HepG2 (cell line): ENCODE data around the gene CACNA1H. TPM values are rescaled to one million over a fixed set of nuclear protein-coding genes. Genes with fewer than 3 reads are reported as not detected.

Experiments used
- ATAC-seq: fragments of 200-7000 bp; cut with Tn5 transposase; 3 replicates; pipeline ENCODE4 v1.9.1; 2020; ENCODE audit warnings: mild to moderate bottlenecking, moderate library complexity
- BruUV-seq: library from RNA; stranded (reverse); fragments of 400-500 nt; replicated peaks from 2 replicates; lab custom pipeline; 2021; lab: Mats Ljungman, UMichigan
- CTCF ChIA-PET: fragments of 300-600 bp; formaldehyde crosslinking; extraction: SDS; loops from one replicate; lab custom pipeline; 2021; ENCODE audit warnings: low total read pairs, inconsistent platforms, low intra/inter-chr PET ratio; lab: Yijun Ruan, JAX
- POLR2A ChIA-PET: fragments of 350-600 bp; sonication (Branson Sonifier 250); formaldehyde crosslinking; loops from one replicate; lab custom pipeline; 2020; ENCODE audit warnings: antibody characterized with exemption, inconsistent platforms; lab: Yijun Ruan, JAX
- DNase-seq: peaks from one replicate; pipeline ENCODE4 v3.0.0-alpha.2; 2015; ENCODE audit warnings: low spot score
- FAIRE-seq: peaks from 3 replicates; lab custom pipeline; 2011; peaks lifted over from hg19 to GRCh38; lab: Jason Lieb, UNC
- H2AFZ ChIP-seq: one replicate; pipeline ENCODE4 v1.6.1; 2011; ENCODE audit warnings: low read length, inconsistent platforms
- H3K27ac ChIP-seq: fragments of 300-600 bp; 3 replicates; pipeline ENCODE4 v1.8.0; 2011; ENCODE audit warnings: mixed run types, mild to moderate bottlenecking, mixed read lengths, low read length, inconsistent platforms; ENCODE audit not compliant: insufficient read depth; ENCODE audit errors: extremely low read length
- H3K27me3 ChIP-seq, 2 experiments: fragments of 200-600 bp in 1 of 2; 2 replicates in 1 of 2; 3 replicates in 1 of 2; pipeline versions ENCODE4 v1.6.0 to v1.8.0; 2011; ENCODE audit warnings: low read length in 2 of 2, mild to moderate bottlenecking in 2 of 2, moderate library complexity in 2 of 2, inconsistent platforms in 1 of 2; ENCODE audit not compliant: insufficient read depth in 2 of 2, control insufficient read depth in 1 of 2
- H3K36me3 ChIP-seq, 2 experiments: fragments of 200-600 bp in 1 of 2; replicated peaks in 1 of 2; 2 replicates in 1 of 2; 3 replicates in 1 of 2; pipeline versions ENCODE4 v1.5.1 to v1.8.0; 2011; ENCODE audit warnings: low read length in 2 of 2, inconsistent platforms in 1 of 2; ENCODE audit not compliant: insufficient read depth in 2 of 2, control insufficient read depth in 1 of 2
- H3K4me1 ChIP-seq: 2 replicates; pipeline ENCODE4 v1.5.1; 2012; ENCODE audit warnings: low read length, inconsistent platforms; ENCODE audit not compliant: insufficient read depth
- H3K4me2 ChIP-seq: 2 replicates; pipeline ENCODE4 v1.6.0; 2011; ENCODE audit warnings: low read depth, low read length, inconsistent platforms
- H3K4me3 ChIP-seq, 3 experiments: fragments of 200-600 bp in 1 of 3; sonication (generic), shearing (Covaris generic) in 1 of 3; replicated peaks in 1 of 3; 2 replicates each; pipeline ENCODE4 v1.5.1; 2011 to 2016; ENCODE audit warnings: low read length in 3 of 3, inconsistent platforms in 2 of 3, low read depth in 2 of 3, mild to moderate bottlenecking in 2 of 3, control low read depth in 1 of 3, mixed read lengths in 1 of 3; ENCODE audit not compliant: insufficient read depth in 1 of 3
- H3K79me2 ChIP-seq: one replicate; pipeline ENCODE4 v1.6.1; 2011; ENCODE audit warnings: low read length, inconsistent platforms; ENCODE audit not compliant: insufficient read depth
- H3K9ac ChIP-seq: 2 replicates; pipeline ENCODE4 v1.6.0; 2011; ENCODE audit warnings: mild to moderate bottlenecking, low read depth, low read length, inconsistent platforms; ENCODE audit not compliant: insufficient read depth
- H3K9me3 ChIP-seq: 2 replicates; pipeline ENCODE4 v1.5.1; 2012; ENCODE audit warnings: mild to moderate bottlenecking, low read length
- H4K20me1 ChIP-seq: 2 replicates; pipeline ENCODE4 v1.6.0; 2011; ENCODE audit warnings: inconsistent platforms, mild to moderate bottlenecking, low read length, moderate library complexity; ENCODE audit not compliant: insufficient read depth
- HDAC1 ChIP-seq: sonication (generic); formaldehyde crosslinking; IDR thresholded peaks from 2 replicates; pipeline ENCODE4 v1.5.1; 2020; ENCODE audit warnings: mild to moderate bottlenecking, missing genetic modification reagents
- HINFP ChIP-seq: sonication (generic); formaldehyde crosslinking; IDR thresholded peaks from 2 replicates; pipeline ENCODE4 v1.4.0; 2020; ENCODE audit warnings: low read depth, mild to moderate bottlenecking, missing genetic modification reagents
- RNF2 ChIP-seq: fragments of 450-650 bp; conservative IDR thresholded peaks from 2 replicates; pipeline ENCODE4 v1.6.1; 2016; ENCODE audit warnings: low read depth
- TEAD2 ChIP-seq: sonication (generic); formaldehyde crosslinking; IDR thresholded peaks from 2 replicates; pipeline ENCODE4 v1.9.0; 2021; ENCODE audit warnings: missing genetic modification reagents
- TP53 ChIP-seq: sonication (generic); formaldehyde crosslinking; conservative IDR thresholded peaks from 2 replicates; pipeline ENCODE4 v1.4.0; 2020; ENCODE audit warnings: missing genetic modification reagents
- TRIM22 ChIP-seq: fragments of 450-650 bp; IDR thresholded peaks from 2 replicates; pipeline ENCODE4 v1.6.1; 2017
- ZBTB14 ChIP-seq: sonication (generic); formaldehyde crosslinking; IDR thresholded peaks from 2 replicates; pipeline ENCODE4 v1.4.0; 2020; ENCODE audit warnings: missing genetic modification reagents
- ZEB1 ChIP-seq: IDR thresholded peaks from 2 replicates; pipeline ENCODE4 v1.6.1; 2012; ENCODE audit warnings: mild to moderate bottlenecking, low read depth, inconsistent platforms; ENCODE audit not compliant: insufficient replicate concordance
- ZFP36L1 ChIP-seq: sonication (generic); formaldehyde crosslinking; IDR thresholded peaks from 2 replicates; pipeline ENCODE4 v1.8.0; 2022; ENCODE audit warnings: mild to moderate bottlenecking, missing genetic modification reagents, moderate library complexity
- ZFP90 ChIP-seq: sonication (generic); formaldehyde crosslinking; IDR thresholded peaks from 2 replicates; pipeline ENCODE4 v1.8.0; 2022; ENCODE audit warnings: missing genetic modification reagents, mild to moderate bottlenecking, inconsistent platforms, borderline replicate concordance
- ZNF414 ChIP-seq: sonication (generic); formaldehyde crosslinking; IDR thresholded peaks from 2 replicates; pipeline ENCODE4 v1.5.0; 2020; ENCODE audit warnings: missing genetic modification reagents
- ZNF432 ChIP-seq: sonication (generic); formaldehyde crosslinking; IDR thresholded peaks from 2 replicates; pipeline ENCODE4 v1.5.0; 2020; ENCODE audit warnings: missing genetic modification reagents, mild to moderate bottlenecking, borderline replicate concordance
- ZNF468 ChIP-seq: sonication (generic); formaldehyde crosslinking; IDR thresholded peaks from 2 replicates; pipeline ENCODE4 v1.8.0; 2022; ENCODE audit warnings: mild to moderate bottlenecking, moderate library complexity, missing genetic modification reagents
- ZNF530 ChIP-seq: sonication (generic); formaldehyde crosslinking; IDR thresholded peaks from 2 replicates; pipeline ENCODE4 v1.5.0; 2020; ENCODE audit warnings: low read depth, mild to moderate bottlenecking, missing genetic modification reagents
- ZNF7 ChIP-seq: IDR thresholded peaks from 2 replicates; pipeline ENCODE4 v1.6.1; 2016; ENCODE audit warnings: missing biosample characterization, missing genetic modification reagents
- ZNF772 ChIP-seq: sonication (generic); formaldehyde crosslinking; IDR thresholded peaks from 2 replicates; pipeline ENCODE4 v1.5.0; 2020; ENCODE audit warnings: mild to moderate bottlenecking, missing genetic modification reagents
- ZNF841 ChIP-seq: sonication (generic); formaldehyde crosslinking; IDR thresholded peaks from 2 replicates; pipeline ENCODE4 v1.8.1; 2023; ENCODE audit warnings: missing genetic modification reagents, borderline replicate concordance
- ZSCAN25 ChIP-seq: sonication (generic); formaldehyde crosslinking; IDR thresholded peaks from 2 replicates; pipeline ENCODE4 v1.8.0; 2022; ENCODE audit warnings: mild to moderate bottlenecking, missing genetic modification reagents
- ZSCAN9 ChIP-seq: IDR thresholded peaks from 2 replicates; pipeline ENCODE4 v1.6.1; 2016; ENCODE audit warnings: borderline replicate concordance
- WGBS: methylation state at CpG from one replicate; pipeline ENCODE4 v1.1.6; 2017; ENCODE audit warnings: low lambda C conversion rate; 5-methylcytosine and 5-hydroxymethylcytosine counted together
- in situ Hi-C: cut with HindIII; loops from 2 replicates; pipeline ENCODE4 v1.10.0; 2017; ENCODE audit warnings: low pct_unique_long_range_greater_than_20kb; ENCODE audit not compliant: extremely low pct_ligation_motif_present
- intact Hi-C: fragments of 100-400 bp; cut with micrococcal nuclease; formaldehyde crosslinking; loops from one replicate; pipeline ENCODE4 v1.10.0; 2022; ENCODE audit not compliant: unreplicated experiment
- polyA plus RNA-seq, 8 experiments: library from polyadenylated mRNA; depleted of rRNA in 3 of 8; stranded (reverse) in 7 of 8; unstranded in 1 of 8; fragments of >200 nt; fragmentation: Illumina TruSeq in 4 of 8; extraction: Trizol in 4 of 8; gene quantifications; 2 replicates each; pipeline versions ENCODE4 v1.2.1 to v1.2.3, GENCODE V29; 2011 to 2016; ENCODE audit warnings: low read depth in 4 of 8, missing spikeins in 1 of 8, mixed read lengths in 1 of 8; ENCODE audit not compliant: insufficient read depth in 1 of 8
- total RNA-seq, 5 experiments: library from RNA; depleted of rRNA; stranded (reverse); fragments of >200 nt; fragmentation: Illumina TruSeq; extraction: Trizol; gene quantifications; 2 replicates each; pipeline ENCODE4 v1.2.3, GENCODE V29; 2016; ENCODE audit warnings: low read depth in 1 of 5

The CACNA1H gene
- total and polyA plus RNA-seq, 2 of the 13 experiments (the other 11 are each of a cell fraction or from before 2014, with no cell fraction given): 0.40 to 1.8 TPM

- no peak for TF ChIP-seq HINFP (CRISPR knock-in tag)
- TF ChIP-seq ZEB1: no peak
- no peak for TF ChIP-seq ZNF432 (CRISPR knock-in tag)
Measured at GRCh38 chr16:1223355-1224214, 70.7 kb downstream of the CACNA1H start (continued).

- Histone ChIP-seq H3K4me2 (no peak overlapping the region), H3K4me1 (peaks cover 10% of the 10 kb centered on the region), H3K27me3 (peaks cover 10 to 44% of the 10 kb centered on the region in 2 experiments; a peak in 4 of 5 replicates), H3K9ac (no peak overlapping the region), H4K20me1 (no peaks in the 10 kb centered on the region), H3K9me3 (no peaks in the 10 kb centered on the region), H2AFZ (no peak overlapping the region), H3K27ac (no peak overlapping the region), H3K36me3 (no peaks in the 10 kb centered on the region), H3K4me3 (no peak overlapping the region), H3K79me2 (no peaks in the 10 kb centered on the region)
- ATAC-seq (no peak), DNase-seq (no peak), FAIRE-seq (no peak)
- in situ Hi-C loops: loop anchor here (25.0 kb wide), 1 partner anchor 412 kb away; the partner anchor contains the start of gene GNG13
- ChIA-PET CTCF (no interaction called here), POLR2A (interaction anchor here (0.6 kb wide), 1 partner anchor 18 kb away, joined by 4 read pairs; no protein-coding TSS in a partner anchor)
- no TSS peak for BruUV-seq
- intact Hi-C loops: no loop called here
- 7% methylated on average over 3 of the region's 9 CpGs for WGBS
- TF ChIP-seq ZSCAN9 (CRISPR knock-in tag): no peak
- TF ChIP-seq ZNF468 (CRISPR knock-in tag): no peak
- no peak for TF ChIP-seq ZFP36L1 (CRISPR knock-in tag)
- no peak for TF ChIP-seq ZNF414
- TF ChIP-seq TRIM22: no peak
- TF ChIP-seq TEAD2: no peak
- TF ChIP-seq RNF2: no peak
- TF ChIP-seq ZBTB14: no peak
- TF ChIP-seq HDAC1 (CRISPR knock-in tag): no peak
- TF ChIP-seq ZNF7 (CRISPR knock-in tag): no peak
- TF ChIP-seq ZNF841 (CRISPR knock-in tag): no peak
- TF ChIP-seq ZSCAN25: no peak
- TF ChIP-seq ZNF530 (CRISPR knock-in tag): no peak
- TF ChIP-seq TP53 (CRISPR knock-in tag): no peak
- no peak for TF ChIP-seq ZFP90 (CRISPR knock-in tag)
- TF ChIP-seq ZNF772 (CRISPR knock-in tag): no peak
Measured at GRCh38 chr16:1224558-1224957, 71.7 kb downstream of the CACNA1H start.
